Kidney tubule cell (primary cell): ENCODE results near the gene MON1A.
A peak's percentile ranks its signal among the peaks of the same experiment; 100 is the strongest.
"Not testable (repeated sequence)": the region's sequence is repeated elsewhere in the genome, so short reads cannot be mapped to it uniquely, and the experiment has no call there.

Source experiments
- DNase-seq: peaks from one replicate; pipeline ENCODE4 v3.0.0-alpha.2; 2018; ENCODE audit warnings: low spot score

The MON1A gene

GRCh38 chr3:49929291-49930167 is at the start of gene MON1A:
Gene MON1A, minus strand, starts transcription at chr3:49929811. Its CDS starts 16,465 bp downstream, at chr3:49913346.
- peak; percentile 91 for DNase-seq

GRCh38 chr3:49976942-49977341 is 47.3 kb upstream of the MON1A start:
- DNase-seq = no peak

GRCh38 chr3:49972656-49973055 is 43.0 kb upstream of the MON1A start:
- no peak for DNase-seq

GRCh38 chr3:49968346-49968745 is 38.7 kb upstream of the MON1A start:
- DNase-seq = no peak

GRCh38 chr3:49967291-49967690 is 37.7 kb upstream of the MON1A start:
- no peak for DNase-seq

- DNase-seq = peak; percentile 66
Observed at GRCh38 chr3:49966233-49966942, 36.8 kb upstream of the MON1A start.

- no peak for DNase-seq
Observed at GRCh38 chr3:49955636-49956035, 26.0 kb upstream of the MON1A start.

GRCh38 chr3:49952924-49953323 is 23.3 kb upstream of the MON1A start:
- no peak for DNase-seq

GRCh38 chr3:49942651-49943050 is 13.0 kb upstream of the MON1A start:
- peak; percentile 53 for DNase-seq

GRCh38 chr3:49940667-49941249 is 11.1 kb upstream of the MON1A start:
- peak; percentile 3 for DNase-seq

GRCh38 chr3:49939858-49940666 is 10.5 kb upstream of the MON1A start, which contains the start of gene RBM6:
Gene RBM6, plus strand, starts transcription at chr3:49940150. Its CDS starts 22,492 bp downstream, at chr3:49962642.
- DNase-seq = peak; percentile 99

GRCh38 chr3:49937090-49937489 is 7.5 kb upstream of the MON1A start:
- DNase-seq = no peak

- not testable (repeated sequence) for DNase-seq
Observed at GRCh38 chr3:49932281-49932680, 2.7 kb upstream of the MON1A start.

GRCh38 chr3:49930922-49931321 is 1.3 kb upstream of the MON1A start:
- DNase-seq = peak; percentile 42

- no peak for DNase-seq
Observed at GRCh38 chr3:49930168-49930690, 618 bp upstream of the MON1A start.

- DNase-seq = peak; percentile 32
Observed at GRCh38 chr3:49928481-49929017, 1.1 kb downstream of the MON1A start.

- no peak for DNase-seq
Observed at GRCh38 chr3:49927798-49928197, 1.8 kb downstream of the MON1A start.

- DNase-seq = no peak
Observed at GRCh38 chr3:49926117-49926728, 3.4 kb downstream of the MON1A start.

- no peak for DNase-seq
Observed at GRCh38 chr3:49925485-49925884, 4.1 kb downstream of the MON1A start.

GRCh38 chr3:49924683-49925082 is 4.9 kb downstream of the MON1A start:
- peak; percentile 69 for DNase-seq
